DND-41 (cell line): ENCODE measurements around the gene MAPK8IP1.

Experiments used
- ATAC-seq: fragments of 200-7000 bp; cut with Tn5 transposase; 3 replicates; pipeline ENCODE4 v1.9.1; 2021; ENCODE audit warnings: low read depth; ENCODE audit not compliant: insufficient read depth
- DNase-seq: peaks from one replicate; pipeline ENCODE4 v3.0.0-alpha.2; 2020
- H2AFZ ChIP-seq: 2 replicates; pipeline ENCODE4 v1.6.0; 2012; ENCODE audit warnings: low read depth, low read length
- H3K27ac ChIP-seq: 2 replicates; pipeline ENCODE4 v1.5.1; 2012; ENCODE audit warnings: low read length, inconsistent platforms
- H3K27me3 ChIP-seq: fragments of 200-600 bp; sonication (generic); 2 replicates; pipeline ENCODE4 v1.6.0; 2012; ENCODE audit warnings: low read length, mild to moderate bottlenecking, inconsistent platforms; ENCODE audit not compliant: insufficient read depth, poor library complexity
- H3K36me3 ChIP-seq: 2 replicates; pipeline ENCODE4 v1.5.1; 2012; ENCODE audit warnings: low read length, inconsistent platforms; ENCODE audit not compliant: insufficient read depth
- H3K4me1 ChIP-seq: 2 replicates; pipeline ENCODE4 v1.5.1; 2012; ENCODE audit warnings: mild to moderate bottlenecking, low read length; ENCODE audit not compliant: insufficient read depth
- H3K4me2 ChIP-seq: 2 replicates; pipeline ENCODE4 v1.6.0; 2012; ENCODE audit warnings: mild to moderate bottlenecking, moderate library complexity, low read length, inconsistent platforms; ENCODE audit not compliant: insufficient read depth
- H3K4me3 ChIP-seq, 2 experiments: fragments of 200-600 bp in 1 of 2; shearing (Covaris generic) in 1 of 2; 2 replicates each; pipeline ENCODE4 v1.5.1; 2012 to 2016; ENCODE audit warnings: inconsistent platforms in 2 of 2, low read length in 2 of 2, mild to moderate bottlenecking in 2 of 2, low read depth in 1 of 2, moderate library complexity in 1 of 2
- H3K79me2 ChIP-seq: 2 replicates; pipeline ENCODE4 v1.6.0; 2012; ENCODE audit warnings: low read length, inconsistent platforms; ENCODE audit not compliant: insufficient read depth
- H3K9ac ChIP-seq: 2 replicates; pipeline ENCODE4 v1.6.0; 2012; ENCODE audit warnings: low read depth, mild to moderate bottlenecking, inconsistent platforms, low read length, moderate library complexity
- H3K9me3 ChIP-seq: 2 replicates; pipeline ENCODE4 v1.5.1; 2012; ENCODE audit warnings: low read length, moderate library complexity, mild to moderate bottlenecking, inconsistent platforms; ENCODE audit not compliant: insufficient read depth, severe bottlenecking
- H4K20me1 ChIP-seq: 2 replicates; pipeline ENCODE4 v1.6.0; 2012; ENCODE audit warnings: low read length; ENCODE audit not compliant: insufficient read depth
- CTCF ChIP-seq: IDR thresholded peaks from 2 replicates; pipeline ENCODE4 v1.5.1; 2012; ENCODE audit warnings: borderline replicate concordance, low read length, moderate library complexity, mild to moderate bottlenecking; ENCODE audit not compliant: poor library complexity, severe bottlenecking; ENCODE audit errors: extremely low read depth
- EZH2 ChIP-seq: IDR thresholded peaks from 3 replicates; pipeline ENCODE4 v1.6.1; 2012; ENCODE audit warnings: borderline replicate concordance, low read depth, mild to moderate bottlenecking, moderate library complexity, low read length, inconsistent platforms; ENCODE audit not compliant: severe bottlenecking

Gene MAPK8IP1

GRCh38 chr11:45871638-45872037 lies 13.8 kb upstream of the MAPK8IP1 start:
- H3K4me2 ChIP-seq, result no peak overlapping the region
- H3K4me3 ChIP-seq, result no peak overlapping the region
- no peaks in the 10 kb centered on the region for H3K9me3 ChIP-seq
- no peaks in the 10 kb centered on the region for H3K27me3 ChIP-seq
- H3K27ac ChIP-seq, result no peak overlapping the region
- H4K20me1 ChIP-seq, result peaks cover 8% of the 10 kb centered on the region; the same call in 1 of the 2 replicates
- DNase-seq (no peak), ATAC-seq (no peak)
- no peak overlapping the region for H2AFZ ChIP-seq
- TF ChIP-seq CTCF, result no peak
- TF ChIP-seq EZH2, result no peak
- no peaks in the 10 kb centered on the region for H3K4me1 ChIP-seq
- no peaks in the 10 kb centered on the region for H3K79me2 ChIP-seq
- H3K36me3 ChIP-seq, result peaks cover 65% of the 10 kb centered on the region
- no peak overlapping the region for H3K9ac ChIP-seq

- ATAC-seq, result peak; percentile 79
- Histone ChIP-seq H3K27ac (no peak overlapping the region), H2AFZ (no peak overlapping the region), H3K4me2 (no peak overlapping the region), H3K4me3 (no peak overlapping the region), H3K79me2 (no peaks in the 10 kb centered on the region), H3K27me3 (no peaks in the 10 kb centered on the region), H3K9me3 (no peaks in the 10 kb centered on the region), H4K20me1 (peaks cover 8% of the 10 kb centered on the region; the same call in 1 of the 2 replicates), H3K4me1 (no peaks in the 10 kb centered on the region), H3K36me3 (peaks cover 67% of the 10 kb centered on the region), H3K9ac (no peak overlapping the region)
- no peak for TF ChIP-seq EZH2
- peak; percentile 66 for TF ChIP-seq CTCF
- DNase-seq, result peak; percentile 37
These were observed 12.6 kb upstream of the MAPK8IP1 start for GRCh38 chr11:45872651-45873356.

- peaks cover 8% of the 10 kb centered on the region; the same call in 1 of the 2 replicates for H4K20me1 ChIP-seq
- ATAC-seq (no peak), DNase-seq (no peak)
- H3K79me2 ChIP-seq, result no peaks in the 10 kb centered on the region
- H3K9me3 ChIP-seq, result no peaks in the 10 kb centered on the region
- no peak overlapping the region for H3K27ac ChIP-seq
- H3K4me3 ChIP-seq, result no peak overlapping the region
- no peak overlapping the region for H2AFZ ChIP-seq
- TF ChIP-seq EZH2 (no peak), CTCF (no peak)
- peaks cover 56% of the 10 kb centered on the region for H3K36me3 ChIP-seq
- H3K27me3 ChIP-seq, result no peaks in the 10 kb centered on the region
- H3K4me1 ChIP-seq, result no peaks in the 10 kb centered on the region
- no peak overlapping the region for H3K9ac ChIP-seq
- no peak overlapping the region for H3K4me2 ChIP-seq
These were observed 9.1 kb upstream of the MAPK8IP1 start for GRCh38 chr11:45876401-45876800.

- TF ChIP-seq EZH2, result no peak
- TF ChIP-seq CTCF, result no peak
- Histone ChIP-seq H3K36me3 (peaks cover 56% of the 10 kb centered on the region), H3K79me2 (no peaks in the 10 kb centered on the region), H2AFZ (no peak overlapping the region), H3K9ac (no peak overlapping the region), H3K4me1 (no peaks in the 10 kb centered on the region), H4K20me1 (peaks cover 10% of the 10 kb centered on the region; the same call in 1 of the 2 replicates), H3K4me3 (no peak overlapping the region), H3K4me2 (no peak overlapping the region), H3K27me3 (no peaks in the 10 kb centered on the region), H3K9me3 (no peaks in the 10 kb centered on the region), H3K27ac (no peak overlapping the region)
- DNase-seq (no peak), ATAC-seq (no peak)
These were observed 8.2 kb upstream of the MAPK8IP1 start for GRCh38 chr11:45877221-45877620.
